ENCODE measurements around the gene PHETA1. TPM values are rescaled to one million over a fixed set of nuclear protein-coding genes. Genes with fewer than 3 reads are reported as not detected.

The PHETA1 gene
- polyA plus RNA-seq (2013) = 5.9 TPM

GRCh38 chr12:111368788-111369495, at the start of gene PHETA1:
Gene PHETA1, minus strand, starts transcription at chr12:111369095. Its CDS starts 5,668 bp downstream, at chr12:111363427.
- H3K27me3 ChIP-seq (replicated peaks in 2 of 5; ENCODE audit: control insufficient read depth in 4 of 5, insufficient read depth in 5 of 5, low read length in 4 of 5) = no peaks in the 10 kb centered on the region
- H3K9me3 ChIP-seq (ENCODE audit: control extremely low read depth in 1 of 5, control insufficient read depth in 4 of 5, insufficient read depth in 2 of 5, low read depth in 1 of 5, low read length in 4 of 5) = no peaks in the 10 kb centered on the region
- H3K4me1 ChIP-seq (ENCODE audit: control extremely low read depth in 1 of 4, control insufficient read depth in 4 of 4, insufficient read depth in 4 of 4, low read length in 3 of 4) = peaks cover 3 to 27% (median 23%) of the 10 kb centered on the region in 4 experiments
- peaks cover 3 to 11% (median 4%) of the 10 kb centered on the region in 4 experiments for H3K36me3 ChIP-seq (ENCODE audit: control insufficient read depth in 4 of 4, insufficient read depth in 4 of 4, low read length in 3 of 4)
- DNase-seq = peak; percentile 56 to 66 (median 56)
- 0% methylated on average over 53 of the region's 72 CpGs for WGBS (ENCODE audit: insufficient coverage)
- CTCF ChIA-PET = interaction anchor here (0.9 to 3.2 kb wide), 8 partner anchors 9 to 1102 kb away, joined by 3 to 11 read pairs (median 4); no protein-coding TSS in a partner anchor
- peak within 1 kb of the TSS in 1 of 2 experiments; percentile 14 for H3K27ac ChIP-seq (ENCODE audit: insufficient read depth in 1 of 2, low read depth in 1 of 2, low read length in 2 of 2, poor library complexity in 1 of 2, severe bottlenecking in 2 of 2)
- POLR2A ChIA-PET = interaction anchor here (1.0 kb wide), 1 partner anchor 8 kb away, joined by 3 read pairs; no protein-coding TSS in a partner anchor
- peak within 1 kb of the TSS; percentile 51 to 79 (median 71) for H3K4me3 ChIP-seq (ENCODE audit: control insufficient read depth in 1 of 7, extremely low read depth in 1 of 7, insufficient read depth in 4 of 7, low read depth in 2 of 7, low read length in 6 of 7)

- Histone ChIP-seq H3K9me3 (ENCODE audit: control extremely low read depth in 1 of 5, control insufficient read depth in 4 of 5, insufficient read depth in 2 of 5, low read depth in 1 of 5, low read length in 4 of 5) (no peaks in the 10 kb centered on the region), H3K4me1 (ENCODE audit: control extremely low read depth in 1 of 4, control insufficient read depth in 4 of 4, insufficient read depth in 4 of 4, low read length in 3 of 4) (peaks cover 0 to 20% (median 12%) of the 10 kb centered on the region in 4 experiments), H3K27ac (ENCODE audit: insufficient read depth in 1 of 2, low read depth in 1 of 2, low read length in 2 of 2, poor library complexity in 1 of 2, severe bottlenecking in 2 of 2) (no peak overlapping the region), H3K27me3 (replicated peaks in 2 of 5; ENCODE audit: control insufficient read depth in 4 of 5, insufficient read depth in 5 of 5, low read length in 4 of 5) (no peaks in the 10 kb centered on the region), H3K4me3 (ENCODE audit: control insufficient read depth in 1 of 7, extremely low read depth in 1 of 7, insufficient read depth in 4 of 7, low read depth in 2 of 7, low read length in 6 of 7) (no peak overlapping the region), H3K36me3 (ENCODE audit: control insufficient read depth in 4 of 4, insufficient read depth in 4 of 4, low read length in 3 of 4) (peaks cover 4 to 70% (median 27%) of the 10 kb centered on the region in 4 experiments)
- CTCF ChIA-PET = interaction anchor here (15.2 to 26.7 kb wide), 2 partner anchors 10 to 29 kb away, joined by 194 to 484 read pairs; partner anchors contain the start of gene SH2B3
- 95% methylated on average over 28 of the region's 30 CpGs for WGBS (ENCODE audit: insufficient coverage)
- POLR2A ChIA-PET = no interaction called here
- no peak for DNase-seq
These were observed 49.6 kb upstream of the PHETA1 start for GRCh38 chr12:111418594-111418880.

GRCh38 chr12:111417784-111418593, 49.1 kb upstream of the PHETA1 start:
- WGBS (ENCODE audit: insufficient coverage) = 97% methylated on average over 52 of the region's 67 CpGs
- no peaks in the 10 kb centered on the region for H3K9me3 ChIP-seq (ENCODE audit: control extremely low read depth in 1 of 5, control insufficient read depth in 4 of 5, insufficient read depth in 2 of 5, low read depth in 1 of 5, low read length in 4 of 5)
- no peaks in the 10 kb centered on the region for H3K27me3 ChIP-seq (replicated peaks in 2 of 5; ENCODE audit: control insufficient read depth in 4 of 5, insufficient read depth in 5 of 5, low read length in 4 of 5)
- no peak overlapping the region for H3K27ac ChIP-seq (ENCODE audit: insufficient read depth in 1 of 2, low read depth in 1 of 2, low read length in 2 of 2, poor library complexity in 1 of 2, severe bottlenecking in 2 of 2)
- POLR2A ChIA-PET = no interaction called here
- peaks cover 0 to 25% (median 15%) of the 10 kb centered on the region in 4 experiments for H3K4me1 ChIP-seq (ENCODE audit: control extremely low read depth in 1 of 4, control insufficient read depth in 4 of 4, insufficient read depth in 4 of 4, low read length in 3 of 4)
- CTCF ChIA-PET = interaction anchor here (15.2 to 26.7 kb wide), 2 partner anchors 10 to 29 kb away, joined by 194 to 484 read pairs; partner anchors contain the start of gene SH2B3
- no peak for DNase-seq
- H3K36me3 ChIP-seq (ENCODE audit: control insufficient read depth in 4 of 4, insufficient read depth in 4 of 4, low read length in 3 of 4) = peaks cover 4 to 70% (median 27%) of the 10 kb centered on the region in 4 experiments
- H3K4me3 ChIP-seq (ENCODE audit: control insufficient read depth in 1 of 7, extremely low read depth in 1 of 7, insufficient read depth in 4 of 7, low read depth in 2 of 7, low read length in 6 of 7) = no peak overlapping the region

GRCh38 chr12:111417290-111417689, 48.4 kb upstream of the PHETA1 start:
- peaks cover 4 to 68% (median 27%) of the 10 kb centered on the region in 4 experiments for H3K36me3 ChIP-seq (ENCODE audit: control insufficient read depth in 4 of 4, insufficient read depth in 4 of 4, low read length in 3 of 4)
- 100% methylated on average over 2 of the region's 2 CpGs for WGBS (ENCODE audit: insufficient coverage)
- H3K27ac ChIP-seq (ENCODE audit: insufficient read depth in 1 of 2, low read depth in 1 of 2, low read length in 2 of 2, poor library complexity in 1 of 2, severe bottlenecking in 2 of 2) = no peak overlapping the region
- DNase-seq = no peak
- peaks cover 3 to 32% (median 21%) of the 10 kb centered on the region in 4 experiments for H3K4me1 ChIP-seq (ENCODE audit: control extremely low read depth in 1 of 4, control insufficient read depth in 4 of 4, insufficient read depth in 4 of 4, low read length in 3 of 4)
- CTCF ChIA-PET = interaction anchor here (0.7 to 1.4 kb wide), 3 partner anchors 8 to 34 kb away, joined by 3 to 4 read pairs (median 3); no protein-coding TSS in a partner anchor
- no peak overlapping the region for H3K4me3 ChIP-seq (ENCODE audit: control insufficient read depth in 1 of 7, extremely low read depth in 1 of 7, insufficient read depth in 4 of 7, low read depth in 2 of 7, low read length in 6 of 7)
- no peaks in the 10 kb centered on the region for H3K9me3 ChIP-seq (ENCODE audit: control extremely low read depth in 1 of 5, control insufficient read depth in 4 of 5, insufficient read depth in 2 of 5, low read depth in 1 of 5, low read length in 4 of 5)
- H3K27me3 ChIP-seq (replicated peaks in 2 of 5; ENCODE audit: control insufficient read depth in 4 of 5, insufficient read depth in 5 of 5, low read length in 4 of 5) = no peaks in the 10 kb centered on the region
- POLR2A ChIA-PET = no interaction called here

GRCh38 chr12:111414711-111415252, 45.9 kb upstream of the PHETA1 start:
- ChIA-PET POLR2A (interaction anchor here (0.8 kb wide), 1 partner anchor 24 kb away, joined by 3 read pairs; no protein-coding TSS in a partner anchor), CTCF (interaction anchor here (27.3 kb wide), 1 partner anchor 33 kb away, joined by 820 read pairs; no protein-coding TSS in a partner anchor)
- Histone ChIP-seq H3K4me1 (ENCODE audit: control extremely low read depth in 1 of 4, control insufficient read depth in 4 of 4, insufficient read depth in 4 of 4, low read length in 3 of 4) (peaks cover 6 to 56% (median 47%) of the 10 kb centered on the region in 4 experiments), H3K27me3 (replicated peaks in 2 of 5; ENCODE audit: control insufficient read depth in 4 of 5, insufficient read depth in 5 of 5, low read length in 4 of 5) (no peaks in the 10 kb centered on the region), H3K9me3 (ENCODE audit: control extremely low read depth in 1 of 5, control insufficient read depth in 4 of 5, insufficient read depth in 2 of 5, low read depth in 1 of 5, low read length in 4 of 5) (no peaks in the 10 kb centered on the region), H3K4me3 (ENCODE audit: control insufficient read depth in 1 of 7, extremely low read depth in 1 of 7, insufficient read depth in 4 of 7, low read depth in 2 of 7, low read length in 6 of 7) (no peak overlapping the region), H3K27ac (ENCODE audit: insufficient read depth in 1 of 2, low read depth in 1 of 2, low read length in 2 of 2, poor library complexity in 1 of 2, severe bottlenecking in 2 of 2) (no peak overlapping the region), H3K36me3 (ENCODE audit: control insufficient read depth in 4 of 4, insufficient read depth in 4 of 4, low read length in 3 of 4) (peaks cover 3 to 45% (median 18%) of the 10 kb centered on the region in 4 experiments)
- no peak for DNase-seq
- WGBS (ENCODE audit: insufficient coverage) = 100% methylated on average over 6 of the region's 7 CpGs

GRCh38 chr12:111413442-111414086, 44.7 kb upstream of the PHETA1 start:
- Histone ChIP-seq H3K4me1 (ENCODE audit: control extremely low read depth in 1 of 4, control insufficient read depth in 4 of 4, insufficient read depth in 4 of 4, low read length in 3 of 4) (peaks cover 8 to 68% (median 59%) of the 10 kb centered on the region in 4 experiments), H3K27ac (ENCODE audit: insufficient read depth in 1 of 2, low read depth in 1 of 2, low read length in 2 of 2, poor library complexity in 1 of 2, severe bottlenecking in 2 of 2) (no peak overlapping the region)
- DNase-seq = peak in 1 of 3 donors; percentile 36

More at GRCh38 chr12:111413442-111414086, 44.7 kb upstream of the PHETA1 start:
- no peaks in the 10 kb centered on the region for H3K9me3 ChIP-seq (ENCODE audit: control extremely low read depth in 1 of 5, control insufficient read depth in 4 of 5, insufficient read depth in 2 of 5, low read depth in 1 of 5, low read length in 4 of 5)
- ChIA-PET POLR2A (interaction anchor here (1.2 kb wide), 1 partner anchor 21 kb away, joined by 4 read pairs; no protein-coding TSS in a partner anchor), CTCF (interaction anchor here (1.6 to 27.3 kb wide), 6 partner anchors 10 to 34 kb away, joined by 4 to 820 read pairs (median 20); no protein-coding TSS in a partner anchor)
- H3K36me3 ChIP-seq (ENCODE audit: control insufficient read depth in 4 of 4, insufficient read depth in 4 of 4, low read length in 3 of 4) = peaks cover 0 to 37% (median 12%) of the 10 kb centered on the region in 4 experiments
- H3K4me3 ChIP-seq (ENCODE audit: control insufficient read depth in 1 of 7, extremely low read depth in 1 of 7, insufficient read depth in 4 of 7, low read depth in 2 of 7, low read length in 6 of 7) = no peak overlapping the region
- 79% methylated on average over 9 of the region's 12 CpGs for WGBS (ENCODE audit: insufficient coverage)
- H3K27me3 ChIP-seq (replicated peaks in 2 of 5; ENCODE audit: control insufficient read depth in 4 of 5, insufficient read depth in 5 of 5, low read length in 4 of 5) = no peaks in the 10 kb centered on the region
